H1 (cell line): ENCODE results near the gene UTS2B. TPM values are rescaled to one million over a fixed set of nuclear protein-coding genes. Genes with fewer than 3 reads are reported as not detected.

Source experiments
- CTCF ChIA-PET: fragments of 300-600 bp; sonication (Branson Sonifier 250); formaldehyde crosslinking; loops from one replicate; lab custom pipeline; 2021; ENCODE audit not compliant: partially characterized antibody; lab: Charles Lee
- POLR2A ChIA-PET: fragments of 300-600 bp; sonication (Branson Sonifier 250); formaldehyde crosslinking; loops from one replicate; lab custom pipeline; 2021; ENCODE audit warnings: inconsistent platforms; ENCODE audit not compliant: partially characterized antibody; lab: Charles Lee
- DNase-seq, 2 experiments: peaks; one replicate each; pipeline versions ENCODE4 v3.0.0 to v3.0.0-alpha.2; 2010 to 2022; ENCODE audit warnings: low spot score in 2 of 2, low read depth in 1 of 2, mixed read lengths in 1 of 2
- FAIRE-seq: peaks from 2 replicates; lab custom pipeline; 2011; peaks lifted over from hg19 to GRCh38; lab: Jason Lieb, UNC
- H2AFZ ChIP-seq: 2 replicates; pipeline ENCODE4 v1.8.1; 2012; ENCODE audit warnings: low read length, inconsistent platforms
- H2AK5ac ChIP-seq: 2 replicates; pipeline ENCODE4 v1.6.1; 2013; ENCODE audit warnings: low read depth, low read length
- H2BK120ac ChIP-seq: replicated peaks from 2 replicates; pipeline ENCODE3; 2013; ENCODE audit warnings: low read depth, low read length, inconsistent platforms
- H2BK12ac ChIP-seq: 2 replicates; pipeline ENCODE4 v1.6.1; 2013; ENCODE audit warnings: low read depth, low read length
- H2BK15ac ChIP-seq: 2 replicates; pipeline ENCODE4 v1.6.1; 2013; ENCODE audit warnings: low read length
- H2BK20ac ChIP-seq: 2 replicates; pipeline ENCODE4 v1.6.1; 2013; ENCODE audit warnings: low read length
- H2BK5ac ChIP-seq: 2 replicates; pipeline ENCODE4 v1.6.1; 2013; ENCODE audit warnings: low read depth, low read length
- H3K14ac ChIP-seq: 2 replicates; pipeline ENCODE4 v1.6.1; 2013; ENCODE audit warnings: inconsistent platforms; ENCODE audit not compliant: insufficient read length
- H3K18ac ChIP-seq: 2 replicates; pipeline ENCODE4 v1.6.1; 2013; ENCODE audit warnings: low read length; ENCODE audit errors: extremely low read depth
- H3K23ac ChIP-seq: 2 replicates; pipeline ENCODE4 v1.6.1; 2013; ENCODE audit warnings: inconsistent platforms; ENCODE audit not compliant: insufficient read length
- H3K23me2 ChIP-seq: 2 replicates; pipeline ENCODE4 v1.6.1; 2013; ENCODE audit warnings: low read depth, low read length
- H3K27ac ChIP-seq: 2 replicates; pipeline ENCODE4 v1.6.1; 2011; ENCODE audit warnings: low read depth, low read length, inconsistent platforms
- H3K27me3 ChIP-seq, 4 experiments: replicated peaks in 1 of 4; 1 replicate in 1 of 4; 2 replicates in 3 of 4; pipeline versions ENCODE4 v1.6.1 to v1.8.1; 2011 to 2013; ENCODE audit warnings: low read length in 3 of 4, mild to moderate bottlenecking in 3 of 4, inconsistent platforms in 2 of 4, mixed read lengths in 2 of 4, moderate library complexity in 1 of 4; ENCODE audit not compliant: control insufficient read depth in 3 of 4, insufficient read depth in 3 of 4; ENCODE audit errors: extremely low read depth in 1 of 4
- H3K36me3 ChIP-seq, 4 experiments: 2 replicates each; pipeline versions ENCODE4 v1.6.1 to v1.8.1; 2011 to 2013; ENCODE audit warnings: mild to moderate bottlenecking in 4 of 4, low read length in 3 of 4, moderate library complexity in 2 of 4, control low read depth in 1 of 4, inconsistent platforms in 1 of 4; ENCODE audit not compliant: insufficient read depth in 4 of 4, control insufficient read depth in 2 of 4
- H3K4ac ChIP-seq: replicated peaks from 2 replicates; pipeline ENCODE3; 2013; ENCODE audit warnings: low read length, low read depth, mixed read lengths, inconsistent platforms; ENCODE audit not compliant: insufficient read length
- H3K4me1 ChIP-seq, 4 experiments: replicated peaks in 1 of 4; 1 replicate in 1 of 4; 2 replicates in 3 of 4; pipeline versions ENCODE4 v1.6.1 to v1.8.1; 2011 to 2013; ENCODE audit warnings: low read length in 3 of 4, inconsistent platforms in 2 of 4, mixed read lengths in 1 of 4; ENCODE audit not compliant: insufficient read depth in 4 of 4, control insufficient read depth in 3 of 4
- H3K4me2 ChIP-seq, 2 experiments: 2 replicates each; pipeline versions ENCODE4 v1.6.1 to v1.8.1; 2011 to 2013; ENCODE audit warnings: low read depth in 2 of 2, low read length in 2 of 2, control low read depth in 1 of 2, inconsistent platforms in 1 of 2, mild to moderate bottlenecking in 1 of 2; ENCODE audit not compliant: insufficient read depth in 1 of 2
- H3K4me3 ChIP-seq, 4 experiments: fragments of 200-600, 300-600 bp in 1 of 4; sonication (generic), shearing (Covaris generic), sonication (Bioruptor Twin) in 1 of 4; 2 replicates each; pipeline versions ENCODE4 v1.5.1 to v1.8.1; 2011 to 2016; ENCODE audit warnings: low read length in 4 of 4, low read depth in 3 of 4, control low read depth in 2 of 4, inconsistent platforms in 2 of 4, mild to moderate bottlenecking in 2 of 4, mixed read lengths in 1 of 4, moderate library complexity in 1 of 4; ENCODE audit not compliant: insufficient read depth in 2 of 4; ENCODE audit errors: extremely low read depth in 1 of 4
- H3K56ac ChIP-seq: replicated peaks from 2 replicates; pipeline ENCODE3; 2013; ENCODE audit warnings: low read depth, mild to moderate bottlenecking, mixed read lengths, low read length, inconsistent platforms; ENCODE audit not compliant: insufficient read length
- H3K79me1 ChIP-seq: 2 replicates; pipeline ENCODE4 v1.6.1; 2013; ENCODE audit warnings: low read depth, low read length, control low read depth
- H3K79me2 ChIP-seq, 2 experiments: 2 replicates each; pipeline versions ENCODE4 v1.6.1 to v1.8.1; 2012 to 2013; ENCODE audit warnings: low read length in 2 of 2, mild to moderate bottlenecking in 2 of 2, inconsistent platforms in 1 of 2; ENCODE audit not compliant: insufficient read depth in 2 of 2, control insufficient read depth in 1 of 2
- H3K9ac ChIP-seq, 4 experiments: replicated peaks in 1 of 4; 1 replicate in 1 of 4; 2 replicates in 3 of 4; pipeline versions ENCODE4 v1.6.1 to v1.8.1; 2011 to 2013; ENCODE audit warnings: low read depth in 3 of 4, low read length in 3 of 4, control low read depth in 2 of 4, mild to moderate bottlenecking in 2 of 4, moderate library complexity in 2 of 4, inconsistent platforms in 1 of 4; ENCODE audit errors: extremely low read depth in 1 of 4
- H3K9me3 ChIP-seq, 2 experiments: 2 replicates each; pipeline versions ENCODE4 v1.6.1 to v1.8.1; 2012 to 2013; ENCODE audit warnings: mild to moderate bottlenecking in 2 of 2, moderate library complexity in 2 of 2, control low read depth in 1 of 2, inconsistent platforms in 1 of 2, low read depth in 1 of 2, low read length in 1 of 2, mixed read lengths in 1 of 2; ENCODE audit not compliant: insufficient read depth in 2 of 2
- H4K20me1 ChIP-seq, 2 experiments: replicated peaks in 1 of 2; 2 replicates each; pipeline versions ENCODE3 to v1.8.1; 2011 to 2013; ENCODE audit warnings: inconsistent platforms in 2 of 2, low read length in 2 of 2, mild to moderate bottlenecking in 1 of 2; ENCODE audit not compliant: insufficient read depth in 2 of 2, control insufficient read depth in 1 of 2
- H4K5ac ChIP-seq: 2 replicates; pipeline ENCODE4 v1.6.1; 2013; ENCODE audit warnings: low read length, low read depth, mixed read lengths, inconsistent platforms; ENCODE audit not compliant: insufficient read length
- H4K8ac ChIP-seq: 2 replicates; pipeline ENCODE4 v1.8.0; 2013; ENCODE audit warnings: mild to moderate bottlenecking, moderate library complexity, low read length, inconsistent platforms; ENCODE audit not compliant: insufficient read depth; ENCODE audit errors: extremely low read depth
- H4K91ac ChIP-seq: replicated peaks from 2 replicates; pipeline ENCODE3; 2013; ENCODE audit warnings: low read length, mixed read lengths, inconsistent platforms; ENCODE audit not compliant: insufficient read length
- CTCF ChIP-seq, 3 experiments: IDR thresholded peaks; 1 replicate in 2 of 3; 2 replicates in 1 of 3; pipeline versions ENCODE4 v1.5.1 to v1.6.1; 2011; ENCODE audit warnings: low read length in 3 of 3, mild to moderate bottlenecking in 3 of 3, inconsistent platforms in 2 of 3, low read depth in 1 of 3, moderate library complexity in 1 of 3; ENCODE audit not compliant: insufficient read depth in 1 of 3; ENCODE audit errors: control extremely low read depth in 1 of 3
- GTF2F1 ChIP-seq: IDR thresholded peaks from 2 replicates; pipeline ENCODE4 v1.6.1; 2012; ENCODE audit warnings: low read depth, low read length, improper control_type of control experiment, borderline replicate concordance
- WGBS, 2 experiments: shearing (Covaris generic) in 1 of 2; methylation state at CpG; one replicate each; pipeline versions ENCODE4 v1.1.6 to v1.1.7; 2013 to 2015; ENCODE audit warnings: low lambda C conversion rate in 2 of 2, mixed read lengths in 2 of 2, inconsistent platforms in 1 of 2, low coverage in 1 of 2, missing lambda C conversion rate in 1 of 2; ENCODE audit not compliant: insufficient replicate concordance in 2 of 2, insufficient coverage in 1 of 2, insufficient read length in 1 of 2; ENCODE audit errors: extremely low coverage in 1 of 2, missing lambda C conversion rate in 1 of 2; 5-methylcytosine and 5-hydroxymethylcytosine counted together
- polyA plus RNA-seq, 7 experiments: library from polyadenylated mRNA; depleted of rRNA in 3 of 7; stranded (reverse) in 5 of 7; unstranded in 2 of 7; fragments of >200 nt in 5 of 7; fragments of 200-250 nt in 2 of 7; gene quantifications; 1 replicate in 5 of 7; 2 replicates in 1 of 7; 4 replicates in 1 of 7; pipeline versions ENCODE4 v1.2.1 to v1.2.3, GENCODE V29; 2011 to 2013; ENCODE audit warnings: missing spikeins in 2 of 7, mixed read lengths in 2 of 7
- total RNA-seq: library from RNA; stranded (reverse); fragmentation: NEBNext Ultra II Directional; extraction: Animal tissue kit (Norgen Biotek cat#: 25700); gene quantifications from 2 replicates; pipeline ENCODE4 v1.2.1, GENCODE V29; 2021

The UTS2B gene
- total and polyA plus RNA-seq, 2 of the 8 experiments (the other 6 are each of a cell fraction or from before 2014, with no cell fraction given), result not detected

DNA sequence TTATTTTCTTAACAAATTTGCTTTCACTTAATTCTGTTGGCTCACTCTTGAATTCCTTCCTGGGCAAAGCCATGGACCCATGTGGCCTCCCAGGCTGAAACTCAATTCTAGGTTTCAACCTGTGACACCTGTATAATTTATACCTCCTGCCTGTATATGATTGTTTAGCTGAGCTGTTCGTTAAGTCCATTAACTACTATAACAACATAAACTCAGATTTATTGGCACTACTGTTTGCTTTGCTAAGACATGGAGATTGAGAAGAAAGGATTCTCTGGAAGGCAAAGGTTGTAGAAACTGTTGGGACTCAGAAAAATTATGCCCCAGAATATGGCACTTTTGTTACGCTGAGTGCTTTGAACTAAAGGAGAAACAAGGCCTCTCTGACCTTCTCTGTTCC lies 27.9 kb downstream of the UTS2B start:
- no peak overlapping the region for H2BK20ac ChIP-seq
- H2AK5ac ChIP-seq, result no peak overlapping the region
- H3K27me3 ChIP-seq, result no peaks in the 10 kb centered on the region
- H3K79me2 ChIP-seq, result no peaks in the 10 kb centered on the region
- WGBS, 2 experiments, result 90% methylated on average over 2 of the region's 2 CpGs; no CpG with 5 or more reads in 1 of the 2 experiments
- peaks cover 0 to 6% (median 3%) of the 10 kb centered on the region in 4 experiments; a peak in 3 of 7 replicates for H3K4me1 ChIP-seq
- no peaks in the 10 kb centered on the region for H3K23me2 ChIP-seq
- no peak overlapping the region for H3K4ac ChIP-seq
- H3K4me2 ChIP-seq, result no peak overlapping the region
- no peak overlapping the region for H2BK12ac ChIP-seq
- no peak overlapping the region for H3K23ac ChIP-seq
- no peak overlapping the region for H4K8ac ChIP-seq
- no peak overlapping the region for H2BK5ac ChIP-seq
- no peak for DNase-seq
- no peaks in the 10 kb centered on the region for H3K79me1 ChIP-seq
- no peak overlapping the region for H3K14ac ChIP-seq
- no peak overlapping the region for H2AFZ ChIP-seq
- H3K27ac ChIP-seq, result no peak overlapping the region
- H4K91ac ChIP-seq, result no peak overlapping the region
- H3K36me3 ChIP-seq, result no peaks in the 10 kb centered on the region
- no peak overlapping the region for H3K9ac ChIP-seq
- no peak overlapping the region for H2BK120ac ChIP-seq
- TF ChIP-seq GTF2F1 (no peak), CTCF (IDR thresholded peaks at IDR 0.05; ENCODE audit: control extremely low read depth in 1 of 3, insufficient read depth in 1 of 3, low read depth in 1 of 3, low read length in 3 of 3) (no peak)
- H3K9me3 ChIP-seq, result no peaks in the 10 kb centered on the region
- H2BK15ac ChIP-seq, result no peak overlapping the region
- no peak overlapping the region for H3K56ac ChIP-seq
- FAIRE-seq, result no peak
- H3K4me3 ChIP-seq, result no peak overlapping the region
- ChIA-PET CTCF (no interaction called here), POLR2A (no interaction called here)
- no peak overlapping the region for H3K18ac ChIP-seq
- H4K5ac ChIP-seq, result no peak overlapping the region
- no peaks in the 10 kb centered on the region for H4K20me1 ChIP-seq
